HG02763 (cell line): ENCODE results near the gene GPX3.

ENCODE experiments used
- ATAC-seq: cut with Tn5 transposase; IDR thresholded peaks from one replicate; pipeline ENCODE4 v1.9.1; 2021; ENCODE audit warnings: mild to moderate bottlenecking, moderate library complexity; ENCODE audit not compliant: unreplicated experiment

Gene GPX3

DNA sequence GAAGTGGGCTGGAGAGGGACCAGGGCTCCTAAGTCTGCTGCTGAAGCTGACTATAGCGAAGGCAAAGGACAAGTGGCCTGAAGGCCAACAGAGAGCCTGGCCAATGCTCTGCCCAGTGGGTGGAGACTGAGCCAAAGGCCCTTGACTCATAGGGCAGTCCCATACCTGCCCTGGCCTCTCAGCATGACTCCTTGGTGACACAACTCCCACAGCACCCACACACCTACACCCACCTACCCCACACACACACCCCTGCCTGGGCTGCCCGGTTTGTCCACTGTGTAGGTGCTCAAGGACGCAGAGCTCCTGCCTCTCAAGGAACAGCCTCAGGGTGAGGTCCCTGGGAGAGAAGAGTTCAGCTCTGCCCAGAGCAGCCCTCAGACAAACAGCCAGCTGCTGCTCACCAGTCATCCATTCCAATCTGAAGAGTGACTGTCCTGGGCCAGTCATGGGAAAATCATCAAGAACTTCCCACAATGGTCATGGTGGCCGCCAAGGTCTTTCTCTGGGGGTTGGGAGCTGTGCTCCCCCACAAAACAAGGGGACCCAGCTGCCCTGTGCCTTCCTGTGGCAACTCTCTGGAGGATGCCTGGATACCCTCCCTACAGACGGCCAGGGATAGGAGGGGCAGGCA, 55.4 kb downstream of the GPX3 start:
- ATAC-seq, result no peak

DNA sequence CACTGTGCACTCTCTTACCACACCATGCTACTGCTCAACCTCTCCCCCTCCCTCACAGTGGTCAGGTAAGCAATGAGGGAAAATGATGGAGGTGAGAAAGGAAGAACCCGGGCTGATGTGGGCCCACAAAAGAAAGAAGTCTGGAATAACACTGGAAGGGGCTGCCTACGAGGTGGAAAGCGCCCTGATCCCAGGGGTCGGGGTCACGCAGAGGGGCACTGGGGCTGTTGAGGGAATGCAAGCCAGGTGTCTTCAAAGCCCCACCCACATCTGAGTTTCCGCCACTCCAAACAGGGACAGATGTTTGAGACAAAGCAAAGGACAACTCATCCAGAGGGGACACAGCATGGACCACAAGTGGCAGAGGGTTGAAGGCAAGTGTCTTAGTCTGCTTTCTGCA, 56.2 kb downstream of the GPX3 start:
- ATAC-seq, result no peak

DNA sequence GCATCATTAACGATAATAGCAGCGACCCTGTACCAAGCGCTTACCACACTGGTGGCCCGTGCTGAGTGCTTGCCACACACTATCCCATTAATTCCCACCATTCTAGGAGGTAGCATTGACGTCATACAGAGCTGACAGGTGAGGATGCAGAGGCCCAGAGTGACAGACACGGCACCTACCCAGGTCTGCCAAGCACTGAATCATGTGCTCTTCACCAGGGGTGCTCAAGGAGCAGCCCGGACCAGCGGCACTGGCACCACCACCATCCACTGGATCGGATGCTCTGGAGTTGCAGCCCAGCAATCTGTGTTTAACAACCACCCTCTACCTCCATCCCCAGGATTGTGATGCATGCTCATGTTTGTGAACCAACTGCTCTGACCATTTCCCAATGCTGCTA, 57.0 kb downstream of the GPX3 start:
- ATAC-seq, result no peak

DNA sequence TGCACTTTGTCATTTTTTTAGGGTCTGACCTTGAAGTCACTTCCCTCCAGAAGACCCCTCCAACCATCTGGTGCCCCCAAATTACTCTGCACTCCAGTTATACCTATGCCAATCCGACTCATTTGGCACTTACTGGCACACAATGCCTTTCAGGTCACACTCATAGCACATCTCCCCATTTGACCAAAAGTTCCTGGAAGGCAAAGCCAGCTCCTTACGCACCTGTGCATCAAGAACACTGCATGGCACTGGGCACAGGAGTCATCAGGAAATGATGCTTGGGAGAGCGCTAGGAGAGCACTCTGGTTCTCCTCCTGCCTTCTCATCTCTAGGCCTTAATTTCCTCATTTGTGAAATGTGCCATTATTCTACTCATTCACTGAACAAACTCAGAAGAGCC, 57.6 kb downstream of the GPX3 start:
- no peak for ATAC-seq
